ENCODE data around the gene PHACTR1.

PHACTR1 gene

GRCh38 chr6:12991435-12991834 lies 274.9 kb downstream of the PHACTR1 start:
- TF ChIP-seq SP1 (IDR thresholded peaks at IDR 0.05) (no peak), ARNT (IDR thresholded peaks at IDR 0.05) (no peak), FOXM1 (IDR thresholded peaks at IDR 0.05; ENCODE audit: borderline replicate concordance) (no peak), CTBP1 (IDR thresholded peaks at IDR 0.05; ENCODE audit: borderline replicate concordance) (no peak), L3MBTL2 (conservative IDR thresholded peaks at IDR 0.05) (no peak), ZNF384 (IDR thresholded peaks at IDR 0.05) (no peak), FOXA1 (IDR thresholded peaks at IDR 0.05) (no peak), ELF4 (IDR thresholded peaks at IDR 0.05) (no peak), NFRKB (IDR thresholded peaks at IDR 0.05) (no peak), BHLHE40 (IDR thresholded peaks at IDR 0.05; ENCODE audit: borderline replicate concordance) (no peak), FOXK2 (IDR thresholded peaks at IDR 0.05) (no peak), TARDBP (IDR thresholded peaks at IDR 0.05) (no peak), PKNOX1 (IDR thresholded peaks at IDR 0.05) (no peak), SUZ12 (IDR thresholded peaks at IDR 0.05) (no peak), LEF1 (IDR thresholded peaks at IDR 0.05; ENCODE audit: borderline replicate concordance) (no peak), HDGF (IDR thresholded peaks at IDR 0.05; ENCODE audit: borderline replicate concordance) (no peak)
- ChIA-PET CTCF (no interaction called here), POLR2A (no interaction called here)
- DNase-seq (ENCODE audit: extremely low spot score): no peak

- ChIA-PET CTCF (no interaction called here), POLR2A (interaction anchor here (1.0 kb wide), 1 partner anchor 336 kb away, joined by 4 read pairs; no protein-coding TSS in a partner anchor)
Measured at GRCh38 chr6:12992770-12993169, 276.2 kb downstream of the PHACTR1 start.

GRCh38 chr6:12993283-12993898 lies 276.8 kb downstream of the PHACTR1 start:
- no peak for DNase-seq (ENCODE audit: extremely low spot score)
- TF ChIP-seq NFRKB (IDR thresholded peaks at IDR 0.05) (no peak), SUZ12 (IDR thresholded peaks at IDR 0.05) (no peak), ARNT (IDR thresholded peaks at IDR 0.05) (no peak), FOXM1 (IDR thresholded peaks at IDR 0.05; ENCODE audit: borderline replicate concordance) (no peak), HDGF (IDR thresholded peaks at IDR 0.05; ENCODE audit: borderline replicate concordance) (no peak), ZNF384 (IDR thresholded peaks at IDR 0.05) (no peak), FOXK2 (IDR thresholded peaks at IDR 0.05) (no peak)
- CTCF ChIA-PET: no interaction called here
- POLR2A ChIA-PET: no interaction called here

More at GRCh38 chr6:12992770-12993169, 276.2 kb downstream of the PHACTR1 start:
- no peak for DNase-seq (ENCODE audit: extremely low spot score)
- TF ChIP-seq SUZ12 (IDR thresholded peaks at IDR 0.05) (no peak), CTBP1 (IDR thresholded peaks at IDR 0.05; ENCODE audit: borderline replicate concordance) (no peak)

GRCh38 chr6:12995419-12995818 lies 278.9 kb downstream of the PHACTR1 start:
- ChIA-PET POLR2A (no interaction called here), CTCF (no interaction called here)
- DNase-seq (ENCODE audit: extremely low spot score): no peak
- no peak for TF ChIP-seq HDGF (IDR thresholded peaks at IDR 0.05; ENCODE audit: borderline replicate concordance)
- no peak for TF ChIP-seq FOXA1 (IDR thresholded peaks at IDR 0.05)
- no peak for TF ChIP-seq ARNT (IDR thresholded peaks at IDR 0.05)
- TF ChIP-seq ELF4 (IDR thresholded peaks at IDR 0.05): no peak
- TF ChIP-seq LEF1 (IDR thresholded peaks at IDR 0.05; ENCODE audit: borderline replicate concordance): no peak
- TF ChIP-seq FOXM1 (IDR thresholded peaks at IDR 0.05; ENCODE audit: borderline replicate concordance): no peak
- TF ChIP-seq TARDBP (IDR thresholded peaks at IDR 0.05): no peak
- no peak for TF ChIP-seq SUZ12 (IDR thresholded peaks at IDR 0.05)

GRCh38 chr6:13000537-13000936 lies 284.0 kb downstream of the PHACTR1 start:
- no peak for TF ChIP-seq BHLHE40 (IDR thresholded peaks at IDR 0.05; ENCODE audit: borderline replicate concordance)
- TF ChIP-seq FOXK2 (IDR thresholded peaks at IDR 0.05): no peak
- TF ChIP-seq FOXA1 (IDR thresholded peaks at IDR 0.05): no peak
- TF ChIP-seq L3MBTL2 (conservative IDR thresholded peaks at IDR 0.05): no peak
- TF ChIP-seq ZNF384 (IDR thresholded peaks at IDR 0.05): no peak
- no peak for TF ChIP-seq PKNOX1 (IDR thresholded peaks at IDR 0.05)
- no peak for TF ChIP-seq CTBP1 (IDR thresholded peaks at IDR 0.05; ENCODE audit: borderline replicate concordance)
- TF ChIP-seq SUZ12 (IDR thresholded peaks at IDR 0.05): no peak
- TF ChIP-seq ARNT (IDR thresholded peaks at IDR 0.05): no peak
- no peak for TF ChIP-seq ELF4 (IDR thresholded peaks at IDR 0.05)
- TF ChIP-seq NFRKB (IDR thresholded peaks at IDR 0.05): no peak
- TF ChIP-seq HDGF (IDR thresholded peaks at IDR 0.05; ENCODE audit: borderline replicate concordance): no peak
- no peak for TF ChIP-seq TARDBP (IDR thresholded peaks at IDR 0.05)
- TF ChIP-seq FOXM1 (IDR thresholded peaks at IDR 0.05; ENCODE audit: borderline replicate concordance): no peak
- no peak for TF ChIP-seq LEF1 (IDR thresholded peaks at IDR 0.05; ENCODE audit: borderline replicate concordance)
- no peak for TF ChIP-seq SP1 (IDR thresholded peaks at IDR 0.05)
- POLR2A ChIA-PET: no interaction called here

GRCh38 chr6:13001927-13002326 lies 285.4 kb downstream of the PHACTR1 start:
- TF ChIP-seq FOXA1 (IDR thresholded peaks at IDR 0.05) (no peak), TARDBP (IDR thresholded peaks at IDR 0.05) (no peak), NFRKB (IDR thresholded peaks at IDR 0.05) (no peak)
- CTCF ChIA-PET: interaction anchor here (0.6 kb wide), 1 partner anchor 910 kb away, joined by 3 read pairs; no protein-coding TSS in a partner anchor
- DNase-seq (ENCODE audit: extremely low spot score): no peak
- POLR2A ChIA-PET: no interaction called here

More at GRCh38 chr6:13000537-13000936, 284.0 kb downstream of the PHACTR1 start:
- DNase-seq (ENCODE audit: extremely low spot score): no peak
- CTCF ChIA-PET: no interaction called here

GRCh38 chr6:13004601-13005000 lies 288.0 kb downstream of the PHACTR1 start:
- ChIA-PET CTCF (interaction anchor here (0.6 kb wide), 1 partner anchor 80 kb away, joined by 5 read pairs; no protein-coding TSS in a partner anchor), POLR2A (no interaction called here)
- DNase-seq (ENCODE audit: extremely low spot score): no peak
- no peak for TF ChIP-seq ELF4 (IDR thresholded peaks at IDR 0.05)
